HG03439 (cell line): Measurements from ENCODE around the gene ALDH16A1.
"Not testable (repeated sequence)": the region's sequence is repeated elsewhere in the genome, so short reads cannot be mapped to it uniquely, and the experiment has no call there.

Experiments used
- ATAC-seq: cut with Tn5 transposase; IDR thresholded peaks from one replicate; pipeline ENCODE4 v1.9.1; 2021; ENCODE audit warnings: mild to moderate bottlenecking, moderate library complexity; ENCODE audit not compliant: unreplicated experiment

Gene ALDH16A1

GRCh38 chr19:49439836-49440235 is 13.2 kb upstream of the ALDH16A1 start:
- no peak for ATAC-seq

- no peak for ATAC-seq
Measured at GRCh38 chr19:49440439-49441209, 12.4 kb upstream of the ALDH16A1 start.

- ATAC-seq: no peak
Measured at GRCh38 chr19:49441210-49441959, 11.6 kb upstream of the ALDH16A1 start, which contains the start of gene SLC17A7. TSS of gene SLC17A7 (minus strand) at chr19:49441527. CDS start at chr19:49441379, 148 bp downstream.

GRCh38 chr19:49441960-49442350 is 11.1 kb upstream of the ALDH16A1 start:
- no peak for ATAC-seq

- ATAC-seq: no peak
Measured at GRCh38 chr19:49442354-49442753, 10.7 kb upstream of the ALDH16A1 start.

GRCh38 chr19:49442771-49443365 is 10.2 kb upstream of the ALDH16A1 start:
- peak; percentile 8 for ATAC-seq

GRCh38 chr19:49443366-49444099 is 9.5 kb upstream of the ALDH16A1 start:
- ATAC-seq: peak; percentile 78

- not testable (repeated sequence) for ATAC-seq
Measured at GRCh38 chr19:49444100-49444700, 8.8 kb upstream of the ALDH16A1 start.

- ATAC-seq: no peak
Measured at GRCh38 chr19:49445997-49446396, 7.0 kb upstream of the ALDH16A1 start.

- ATAC-seq: no peak
Measured at GRCh38 chr19:49447485-49448431, 5.3 kb upstream of the ALDH16A1 start.

- no peak for ATAC-seq
Measured at GRCh38 chr19:49448432-49448786, 4.6 kb upstream of the ALDH16A1 start.

- no peak for ATAC-seq
Measured at GRCh38 chr19:49450405-49450804, 2.6 kb upstream of the ALDH16A1 start.

GRCh38 chr19:49451430-49452181 is 1.4 kb upstream of the ALDH16A1 start, which contains the start of gene PIH1D1:
TSS of gene PIH1D1 (minus strand) at chr19:49451814. CDS start at chr19:49451574, 240 bp downstream.
- ATAC-seq: peak; percentile 47

GRCh38 chr19:49453757-49454240 is 774 bp downstream of the ALDH16A1 start:
- no peak for ATAC-seq

- no peak for ATAC-seq
Measured at GRCh38 chr19:49455773-49456172, 2.7 kb downstream of the ALDH16A1 start.

- no peak for ATAC-seq
Measured at GRCh38 chr19:49456326-49456725, 3.3 kb downstream of the ALDH16A1 start.

- no peak for ATAC-seq
Measured at GRCh38 chr19:49458567-49458903, 5.5 kb downstream of the ALDH16A1 start.

GRCh38 chr19:49459388-49459787 is 6.4 kb downstream of the ALDH16A1 start:
- no peak for ATAC-seq

GRCh38 chr19:49461130-49461529 is 8.1 kb downstream of the ALDH16A1 start:
- ATAC-seq: not testable (repeated sequence)
